T follicular helper cell (primary cell): Measurements from ENCODE around the gene DNAJB13.

ENCODE experiments used
- DNase-seq: peaks from one replicate; pipeline ENCODE4 v3.0.0-alpha.2; 2020; ENCODE audit warnings: low read depth

DNAJB13 gene

GRCh38 chr11:74000307-74001133 lies 49.7 kb downstream of the DNAJB13 start:
- no peak for DNase-seq

DNA sequence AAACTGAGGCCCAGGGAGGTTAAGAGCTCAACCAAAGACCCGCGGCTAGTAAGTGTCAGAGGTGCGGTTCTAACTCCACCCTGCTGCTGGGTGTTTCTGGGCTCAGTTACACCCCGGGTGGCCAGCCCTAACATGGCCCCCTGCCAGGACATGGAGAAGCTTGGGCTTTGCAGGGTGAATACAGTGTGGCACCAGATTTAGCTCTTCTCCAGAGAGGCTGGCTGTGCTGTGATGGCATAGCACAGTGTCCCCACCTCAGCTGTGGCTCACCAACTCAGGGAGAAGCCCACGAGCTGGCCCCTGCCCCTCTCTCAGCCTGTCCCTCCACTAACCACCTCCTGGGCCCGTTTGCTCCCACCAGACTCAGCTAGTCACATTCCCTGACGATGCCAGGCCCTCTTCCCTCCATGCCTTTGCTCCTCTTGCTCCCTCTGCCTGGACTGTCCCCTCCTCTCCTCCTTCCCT lies 51.0 kb downstream of the DNAJB13 start:
- DNase-seq = no peak

DNA sequence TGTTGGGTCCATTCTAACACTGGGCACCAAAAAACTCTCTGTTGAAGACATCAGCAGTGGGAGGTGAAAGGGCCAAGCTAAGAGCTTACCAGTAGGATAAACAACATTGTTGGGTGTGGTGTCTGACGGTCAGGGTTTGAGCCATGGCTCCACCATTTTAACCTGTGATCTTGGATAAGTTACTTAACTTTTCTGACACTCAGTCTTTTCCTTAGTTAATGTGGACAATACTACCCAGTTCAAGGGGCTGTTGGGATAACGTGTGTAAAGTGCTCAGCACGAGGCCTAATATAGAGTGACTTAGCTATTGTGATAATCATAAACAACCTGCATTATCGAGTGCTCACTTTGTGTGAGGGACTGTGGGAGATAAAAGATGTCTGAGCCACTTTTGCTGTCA lies 52.0 kb downstream of the DNAJB13 start:
- DNase-seq = no peak

- no peak for DNase-seq
Observed at GRCh38 chr11:74004046-74004695, 53.3 kb downstream of the DNAJB13 start.

- DNase-seq = peak; percentile 82
Observed at GRCh38 chr11:74004759-74005615, 54.2 kb downstream of the DNAJB13 start.

DNA sequence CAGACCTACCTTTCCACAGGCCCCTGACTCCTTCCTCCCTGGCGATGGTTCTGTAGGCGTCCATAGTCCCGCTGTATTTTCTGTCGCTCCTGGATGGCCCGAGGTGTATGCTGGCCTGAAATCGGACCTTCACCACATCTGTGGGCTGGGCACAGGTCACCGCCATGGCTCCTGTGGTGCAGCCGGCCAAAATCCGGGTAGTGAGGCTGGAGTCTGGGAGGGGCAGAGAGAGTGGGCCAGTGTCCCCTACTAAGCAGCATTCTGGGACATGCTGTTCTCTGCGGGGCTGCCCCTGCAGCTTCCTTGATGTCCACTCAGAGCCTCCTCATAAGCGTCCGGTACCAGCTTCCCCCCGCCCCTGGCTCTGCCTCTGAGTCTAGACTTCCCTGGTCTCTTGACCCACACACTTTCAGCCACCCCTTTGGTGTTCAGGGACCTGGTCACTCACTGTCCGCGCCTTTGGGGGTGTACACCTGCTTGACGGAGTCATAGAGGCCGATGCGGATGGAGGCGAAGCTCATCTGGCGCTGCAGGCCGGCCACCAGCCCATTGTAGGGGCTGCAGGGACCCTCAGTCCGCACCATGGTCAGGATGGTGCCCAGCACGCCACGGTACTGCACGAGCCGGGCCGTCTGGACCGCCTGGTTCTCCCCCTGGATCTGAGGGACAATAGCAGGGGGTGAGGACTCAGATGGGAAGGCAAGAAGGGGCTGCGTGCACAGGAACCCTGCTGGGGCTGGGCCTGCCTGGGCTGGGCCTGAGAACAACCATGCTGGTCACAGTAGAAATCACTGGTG lies 55.1 kb downstream of the DNAJB13 start:
- DNase-seq = no peak

- DNase-seq = no peak
Observed at GRCh38 chr11:74006743-74007304, 56.0 kb downstream of the DNAJB13 start.

DNA sequence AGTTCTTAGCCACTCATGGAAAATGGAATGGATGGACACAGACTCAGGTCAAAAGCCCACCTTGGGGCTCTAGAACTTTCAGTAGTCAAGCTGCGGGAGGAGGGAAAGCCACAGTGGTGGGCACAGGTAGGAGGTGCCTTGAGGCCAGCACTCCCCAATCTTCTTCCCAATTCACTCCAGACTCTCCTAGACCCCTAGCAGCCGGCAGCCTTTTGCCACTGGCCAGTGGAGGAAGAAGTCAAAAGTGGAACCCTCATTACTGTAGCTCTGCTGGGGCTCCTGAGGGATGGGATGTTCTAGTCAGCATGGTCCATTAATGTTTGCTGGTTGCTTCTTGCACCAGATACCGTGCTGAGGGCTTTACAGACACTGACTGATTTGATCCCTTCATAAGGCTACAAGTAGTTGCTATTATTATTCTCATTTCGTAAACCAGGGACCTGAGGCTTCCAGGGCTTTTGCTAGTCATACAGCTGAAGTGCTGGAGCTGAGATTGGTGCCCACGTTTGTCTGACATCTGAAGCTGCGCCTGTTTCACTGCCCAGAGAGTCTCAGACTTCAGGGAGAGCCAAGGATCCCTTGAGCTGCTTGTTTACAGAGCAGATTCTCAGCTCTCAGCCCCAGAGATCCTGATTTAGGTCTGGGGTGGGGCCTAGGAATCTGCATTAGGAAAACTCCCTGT lies 57.0 kb downstream of the DNAJB13 start:
- DNase-seq = no peak

DNA sequence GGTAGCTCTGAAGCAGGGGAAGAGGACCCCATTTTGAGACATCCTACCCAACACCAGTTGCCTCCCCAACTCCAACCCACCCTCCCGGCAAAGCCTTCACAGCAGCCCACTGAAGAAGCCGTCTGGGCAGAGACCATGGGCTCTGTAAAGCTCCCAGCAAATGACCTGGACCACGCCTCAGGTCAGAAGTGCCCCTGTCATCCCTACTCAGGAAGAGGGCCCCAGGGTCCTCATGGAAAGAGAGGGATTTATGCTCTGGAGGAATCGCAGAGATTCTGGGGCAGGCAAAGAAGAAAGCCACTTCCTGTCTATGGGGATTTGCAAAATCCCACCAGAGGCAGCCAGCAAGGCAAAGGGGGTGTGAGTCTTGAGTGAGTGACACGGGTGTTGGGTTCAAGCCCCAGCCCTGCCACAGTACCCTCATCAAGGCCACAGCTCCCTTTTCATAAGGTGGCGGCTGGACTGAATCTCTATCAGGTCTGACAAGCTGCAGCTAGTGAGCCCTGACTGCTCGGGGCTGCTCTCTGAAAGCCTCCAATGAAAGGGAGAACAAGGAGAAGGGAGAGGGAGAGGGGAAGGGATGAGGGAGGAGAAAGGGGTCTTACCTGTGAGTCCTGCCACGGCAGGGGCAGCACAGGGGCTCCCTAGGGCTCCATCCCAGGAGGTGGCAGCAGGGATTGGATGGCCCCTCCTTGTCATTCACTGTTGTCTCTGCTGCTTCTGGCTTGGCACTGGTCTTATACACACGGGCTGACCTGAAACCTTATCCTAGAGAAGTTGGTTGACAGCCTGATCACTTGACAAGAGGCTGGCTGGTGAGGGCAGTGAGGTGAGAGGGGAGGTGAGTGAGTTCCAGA lies 57.8 kb downstream of the DNAJB13 start, which contains the start of gene UCP3:
Gene UCP3 (minus strand): TSS at position 713 of the 857 bp plus-strand sequence. CDS start 2,043 bp downstream, outside the sequence.
- DNase-seq = no peak

DNA sequence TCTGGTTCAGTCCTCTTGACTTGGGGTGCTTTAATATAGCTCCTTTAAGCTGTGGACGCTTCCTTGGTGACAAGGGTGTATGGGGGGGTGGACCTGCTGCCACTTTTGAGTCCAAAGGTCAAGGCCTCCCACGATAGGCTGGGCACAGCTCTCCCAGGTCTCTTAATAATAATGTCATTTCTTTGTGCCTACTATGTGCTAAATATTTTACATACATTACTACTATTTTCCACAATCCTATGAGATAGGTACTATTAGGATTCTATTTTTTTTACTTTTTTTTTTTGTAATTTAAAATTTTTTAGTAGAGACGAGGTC lies 58.4 kb downstream of the DNAJB13 start:
- no peak for DNase-seq

- no peak for DNase-seq
Observed at GRCh38 chr11:74009675-74010305, 59.0 kb downstream of the DNAJB13 start.

DNA sequence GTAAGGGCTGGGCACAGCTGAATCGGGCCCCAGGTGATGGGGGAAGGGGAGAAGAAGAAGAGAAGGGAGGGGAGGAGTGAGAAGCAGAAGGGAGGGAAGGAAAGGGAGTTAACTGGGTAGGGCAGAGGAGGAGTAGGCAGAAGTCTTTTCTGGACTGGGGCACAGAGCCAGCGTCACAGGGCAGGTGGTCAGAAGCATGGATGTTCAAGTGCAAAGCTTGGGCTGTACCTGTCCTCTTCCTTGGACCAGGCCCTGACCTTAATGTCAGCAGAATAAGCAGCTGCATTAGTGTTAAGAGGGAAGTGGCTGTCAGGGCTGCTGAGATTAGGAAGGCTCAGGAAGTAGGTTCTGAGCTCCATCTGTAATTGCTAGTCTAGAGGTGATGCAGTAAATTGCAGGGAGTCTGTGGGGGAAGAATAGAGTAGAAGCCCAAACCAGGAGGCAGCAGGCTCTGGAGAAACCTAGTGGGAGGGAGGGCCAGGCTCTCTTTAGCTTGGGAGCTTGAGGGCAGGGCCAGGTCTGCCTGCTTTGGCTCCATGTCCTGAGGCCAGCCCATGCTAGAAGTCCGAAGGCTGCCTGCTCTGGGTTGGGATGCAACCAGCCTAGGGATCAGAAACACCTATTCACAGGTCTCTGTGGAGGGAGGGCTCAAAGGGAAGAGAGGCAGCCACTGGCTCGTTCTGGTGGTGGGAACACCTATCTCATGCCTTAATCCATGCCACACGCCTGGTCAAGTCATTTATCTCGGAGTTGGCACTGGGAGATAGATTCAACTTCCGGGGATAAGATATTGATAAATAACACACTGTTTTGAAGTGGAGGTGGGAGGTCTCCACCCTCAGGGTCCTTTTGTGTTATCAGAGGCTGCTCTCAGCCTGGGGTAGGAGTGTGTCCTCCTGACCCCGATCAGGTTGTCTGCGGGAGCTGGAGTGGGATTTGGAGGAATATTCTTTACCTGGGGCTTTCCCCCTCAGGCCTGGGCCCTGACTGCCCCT lies 59.8 kb downstream of the DNAJB13 start:
- DNase-seq = no peak

GRCh38 chr11:74011360-74012073 lies 60.7 kb downstream of the DNAJB13 start:
- no peak for DNase-seq

- DNase-seq = no peak
Observed at GRCh38 chr11:74012074-74012809, 61.4 kb downstream of the DNAJB13 start.

DNA sequence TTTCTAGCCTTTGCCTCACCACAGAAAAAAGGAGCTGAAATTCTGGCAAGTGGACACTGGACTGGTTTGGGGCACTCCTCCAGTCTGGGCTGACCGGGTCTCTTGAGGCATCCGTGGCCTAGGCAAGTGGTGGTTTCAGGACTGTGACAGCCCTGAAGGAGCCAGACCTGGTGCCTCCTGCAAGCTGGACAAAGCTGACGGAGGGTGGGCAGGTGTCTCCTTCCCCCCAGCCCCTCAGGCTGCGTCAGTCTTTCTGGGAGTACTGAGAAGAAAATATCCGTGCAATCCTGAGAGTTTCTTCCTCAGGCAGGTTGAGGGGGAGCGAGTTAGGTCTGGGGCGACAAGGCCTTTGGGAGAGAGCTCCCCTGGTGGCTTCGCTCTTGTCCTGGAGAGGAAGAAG lies 62.3 kb downstream of the DNAJB13 start:
- no peak for DNase-seq

DNA sequence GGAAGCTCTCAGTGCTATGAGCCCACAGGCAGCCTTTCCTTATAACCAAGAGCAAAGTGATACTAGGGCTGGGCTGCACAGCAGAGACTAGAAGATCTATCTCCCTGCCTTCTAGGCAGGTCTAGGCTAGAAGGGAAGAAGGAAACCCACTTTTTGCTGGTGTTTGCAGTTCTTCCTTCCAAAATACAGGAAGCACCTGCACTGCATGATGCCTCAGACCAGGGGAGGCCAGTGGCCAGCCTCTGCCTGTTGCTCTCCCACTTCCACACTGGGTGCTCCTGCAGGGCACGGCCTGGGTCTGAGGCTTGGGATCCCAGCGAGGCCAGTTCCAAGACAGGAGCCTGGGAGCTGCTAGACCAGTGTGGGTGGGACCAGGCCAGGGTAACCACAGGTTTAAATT lies 64.1 kb downstream of the DNAJB13 start:
- no peak for DNase-seq
